WTC11 (cell line): Measurements from ENCODE around the gene TMEM115. TPM values are rescaled to one million over a fixed set of nuclear protein-coding genes. Genes with fewer than 3 reads are reported as not detected.

Experiments
- ATAC-seq: fragments of 200-7000 bp; cut with Tn5 transposase; 2 replicates; pipeline ENCODE4 v1.10.0; 2021; ENCODE audit warnings: mild to moderate bottlenecking, moderate library complexity
- CTCF ChIA-PET: fragments of 300-600 bp; sonication (Branson Sonifier 250); formaldehyde crosslinking; loops from one replicate; lab custom pipeline; 2021; ENCODE audit warnings: antibody characterized with exemption; lab: Charles Lee
- POLR2A ChIA-PET: fragments of 350-600 bp; sonication (Branson Sonifier 250); formaldehyde crosslinking; loops from one replicate; lab custom pipeline; 2021; ENCODE audit warnings: antibody characterized with exemption; lab: Charles Lee
- DNase-seq: peaks from one replicate; pipeline ENCODE4 v3.0.0; 2021; ENCODE audit warnings: low spot score
- H3K27ac Mint-ChIP-seq: 2 replicates; pipeline ENCODE4 v1.8.0; 2021; ENCODE audit warnings: mixed read lengths
- H3K27me3 Mint-ChIP-seq: 2 replicates; pipeline ENCODE4 v1.8.0; 2021; ENCODE audit warnings: low read depth, mild to moderate bottlenecking, moderate library complexity, mixed read lengths
- H3K36me3 Mint-ChIP-seq: 2 replicates; pipeline ENCODE4 v1.8.0; 2021; ENCODE audit warnings: mixed read lengths
- H3K4me1 Mint-ChIP-seq: 2 replicates; pipeline ENCODE4 v1.8.0; 2022; ENCODE audit warnings: mixed read lengths
- H3K4me3 Mint-ChIP-seq: 2 replicates; pipeline ENCODE4 v1.8.0; 2021; ENCODE audit warnings: mild to moderate bottlenecking, moderate library complexity, mixed read lengths
- H3K9me3 Mint-ChIP-seq: 2 replicates; pipeline ENCODE4 v1.8.0; 2021; ENCODE audit warnings: mixed read lengths
- CREM ChIP-seq: sonication (generic); formaldehyde crosslinking; IDR thresholded peaks from 2 replicates; pipeline ENCODE4 v1.8.1; 2022; ENCODE audit warnings: mild to moderate bottlenecking, missing genetic modification reagents, moderate library complexity
- FOXK1 ChIP-seq: sonication (generic); formaldehyde crosslinking; IDR thresholded peaks from 2 replicates; pipeline ENCODE4 v1.8.0; 2022; ENCODE audit warnings: mild to moderate bottlenecking, moderate library complexity, missing genetic modification reagents
- FOXP1 ChIP-seq: sonication (generic); formaldehyde crosslinking; IDR thresholded peaks from 2 replicates; pipeline ENCODE4 v1.8.0; 2022; ENCODE audit warnings: missing genetic modification reagents, mild to moderate bottlenecking, moderate library complexity, borderline replicate concordance
- HMGA2 ChIP-seq: fragments of 250-450 bp; sonication (Bioruptor Pico); IDR thresholded peaks from 2 replicates; pipeline ENCODE4 v1.4.0; 2021; ENCODE audit warnings: mild to moderate bottlenecking, moderate library complexity
- NR1H2 ChIP-seq: sonication (generic); formaldehyde crosslinking; IDR thresholded peaks from 2 replicates; pipeline ENCODE4 v1.9.0; 2021; ENCODE audit warnings: mild to moderate bottlenecking, moderate library complexity, missing genetic modification reagents
- NR2C2 ChIP-seq: sonication (generic); formaldehyde crosslinking; IDR thresholded peaks from 2 replicates; pipeline ENCODE4 v1.8.0; 2022; ENCODE audit warnings: mild to moderate bottlenecking, missing genetic modification reagents
- RORB ChIP-seq: fragments of 250-450 bp; sonication (Bioruptor Pico); IDR thresholded peaks from 2 replicates; pipeline ENCODE4 v1.9.0; 2021; ENCODE audit warnings: mild to moderate bottlenecking
- TCF7 ChIP-seq: sonication (generic); formaldehyde crosslinking; IDR thresholded peaks from 2 replicates; pipeline ENCODE4 v1.8.0; 2022; ENCODE audit warnings: mild to moderate bottlenecking, low read depth, missing genetic modification reagents, moderate library complexity
- TEAD1 ChIP-seq: sonication (generic); formaldehyde crosslinking; IDR thresholded peaks from 2 replicates; pipeline ENCODE4 v1.8.0; 2022; ENCODE audit warnings: mild to moderate bottlenecking, missing genetic modification reagents
- TP53 ChIP-seq: sonication (generic); formaldehyde crosslinking; IDR thresholded peaks from 2 replicates; pipeline ENCODE4 v1.8.1; 2023; ENCODE audit warnings: mild to moderate bottlenecking, missing genetic modification reagents
- USF2 ChIP-seq: sonication (generic); formaldehyde crosslinking; IDR thresholded peaks from 2 replicates; pipeline ENCODE4 v1.8.1; 2023; ENCODE audit warnings: mild to moderate bottlenecking, missing genetic modification reagents, moderate library complexity
- ZNF121 ChIP-seq: sonication (generic); formaldehyde crosslinking; IDR thresholded peaks from 2 replicates; pipeline ENCODE4 v1.8.0; 2023; ENCODE audit warnings: missing genetic modification reagents
- ZNF317 ChIP-seq: sonication (generic); formaldehyde crosslinking; IDR thresholded peaks from 2 replicates; pipeline ENCODE4 v1.8.1; 2023; ENCODE audit warnings: low read depth, mild to moderate bottlenecking, moderate library complexity, missing genetic modification reagents, borderline replicate concordance
- ZNF532 ChIP-seq: fragments of 250-450 bp; sonication (Bioruptor Pico); IDR thresholded peaks from 2 replicates; pipeline ENCODE4 v1.9.0; 2021; ENCODE audit warnings: mild to moderate bottlenecking, borderline replicate concordance
- total RNA-seq: library from RNA; stranded (reverse); gene quantifications from 3 replicates; pipeline ENCODE4 v1.2.3, GENCODE V29; 2021
- TF ChIP-seq, protein P1 (sequence below): sonication (generic); formaldehyde crosslinking; IDR thresholded peaks from 2 replicates; pipeline ENCODE4 v1.8.0; 2022; ENCODE audit warnings: mild to moderate bottlenecking, missing genetic modification reagents
- TF ChIP-seq, protein P2 (sequence below): sonication (generic); formaldehyde crosslinking; IDR thresholded peaks from 2 replicates; pipeline ENCODE4 v1.8.1; 2023; ENCODE audit warnings: mild to moderate bottlenecking, moderate library complexity, missing genetic modification reagents
- TF ChIP-seq, protein P3 (sequence below): sonication (generic); formaldehyde crosslinking; IDR thresholded peaks from 2 replicates; pipeline ENCODE4 v1.8.0; 2023; ENCODE audit warnings: missing genetic modification reagents
- TF ChIP-seq, protein P4 (sequence below): sonication (generic); formaldehyde crosslinking; conservative IDR thresholded peaks from 2 replicates; pipeline ENCODE4 v1.8.1; 2022; ENCODE audit warnings: mild to moderate bottlenecking, missing genetic modification reagents
- TF ChIP-seq, protein P5 (sequence below): sonication (generic); formaldehyde crosslinking; IDR thresholded peaks from 2 replicates; pipeline ENCODE4 v1.8.1; 2023; ENCODE audit warnings: mild to moderate bottlenecking, missing genetic modification reagents
- TF ChIP-seq, protein P6 (sequence below): fragments of 250-450 bp; sonication (Bioruptor Pico); IDR thresholded peaks from 2 replicates; pipeline ENCODE4 v1.9.0; 2021; ENCODE audit warnings: mild to moderate bottlenecking

The TMEM115 gene
- total RNA-seq, 1 experiment from 2014 or later, result 30.0 TPM

DNA sequence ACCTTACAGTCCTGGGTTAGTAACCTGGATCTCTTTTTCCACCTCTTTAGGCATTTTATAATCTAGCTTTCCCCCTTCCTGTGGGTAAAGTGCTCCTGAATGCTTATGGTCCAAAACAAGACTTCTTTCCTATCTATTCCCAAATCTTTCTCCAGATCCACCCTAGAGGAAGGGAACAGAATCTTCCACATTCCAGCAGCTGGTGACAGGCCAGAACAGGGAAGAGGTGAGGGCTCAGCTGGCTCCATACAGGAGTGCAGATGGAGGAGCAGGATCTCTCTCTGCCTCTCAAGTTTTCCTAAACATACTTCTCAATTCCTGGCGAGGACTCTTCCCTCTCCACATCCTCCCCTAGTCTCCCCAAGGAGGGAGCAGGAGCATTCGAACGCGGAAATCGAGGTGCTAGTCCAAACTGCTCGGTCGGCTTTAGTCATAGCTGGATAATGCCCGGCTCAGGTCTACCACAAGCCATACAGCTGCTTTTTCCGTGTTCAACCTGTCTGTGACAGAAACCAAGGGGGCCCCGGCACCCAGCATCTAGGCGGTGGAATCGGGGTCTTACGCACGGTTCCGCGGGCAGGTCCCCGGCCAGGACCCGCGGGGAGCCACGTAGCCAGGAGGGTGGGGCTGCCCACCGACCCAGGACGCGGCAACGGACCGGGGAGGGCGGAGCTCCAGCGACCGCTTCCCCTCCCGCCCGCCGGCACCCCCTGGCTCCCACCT is 22.7 kb downstream of the TMEM115 start:
- CTCF ChIA-PET, result interaction anchor here (0.6 to 2.7 kb wide), 33 partner anchors 8 to 280 kb away, joined by 3 to 71 read pairs (median 6); partner anchors contain the start of genes C3orf18, CISH, CYB561D2 and GNAI2
- no peak for DNase-seq
- Mint-ChIP-seq H3K9me3 (no peaks in the 10 kb centered on the region), H3K27me3 (peaks cover 36% of the 10 kb centered on the region), H3K27ac (peak overlapping the region; percentile 86)
- TF ChIP-seq TCF7 (CRISPR knock-in tag), result peak; percentile 42; the same call in 1 of the 2 replicates
- no peak for TF ChIP-seq FOXP1 (CRISPR knock-in tag)
- no peak for TF ChIP-seq HMGA2
- TF ChIP-seq, all 79 proteins: peak for 1
- Mint-ChIP-seq H3K4me3 (peak overlapping the region; percentile 95), H3K4me1 (peaks cover 33% of the 10 kb centered on the region), H3K36me3 (peaks cover 6% of the 10 kb centered on the region)
- ATAC-seq, result no peak
- POLR2A ChIA-PET, result interaction anchor here (0.9 to 2.4 kb wide), 13 partner anchors 8 to 275 kb away, joined by 3 to 21 read pairs (median 4); partner anchors contain the start of genes CISH, CYB561D2, HYAL2 and HYAL3

- H3K27me3 Mint-ChIP-seq, result peaks cover 16% of the 10 kb centered on the region
- 0 out of 2 replicates have a peak overlapping the region, but pooled peaks have one; percentile 53 for H3K27ac Mint-ChIP-seq
- TF ChIP-seq, protein P1, sequence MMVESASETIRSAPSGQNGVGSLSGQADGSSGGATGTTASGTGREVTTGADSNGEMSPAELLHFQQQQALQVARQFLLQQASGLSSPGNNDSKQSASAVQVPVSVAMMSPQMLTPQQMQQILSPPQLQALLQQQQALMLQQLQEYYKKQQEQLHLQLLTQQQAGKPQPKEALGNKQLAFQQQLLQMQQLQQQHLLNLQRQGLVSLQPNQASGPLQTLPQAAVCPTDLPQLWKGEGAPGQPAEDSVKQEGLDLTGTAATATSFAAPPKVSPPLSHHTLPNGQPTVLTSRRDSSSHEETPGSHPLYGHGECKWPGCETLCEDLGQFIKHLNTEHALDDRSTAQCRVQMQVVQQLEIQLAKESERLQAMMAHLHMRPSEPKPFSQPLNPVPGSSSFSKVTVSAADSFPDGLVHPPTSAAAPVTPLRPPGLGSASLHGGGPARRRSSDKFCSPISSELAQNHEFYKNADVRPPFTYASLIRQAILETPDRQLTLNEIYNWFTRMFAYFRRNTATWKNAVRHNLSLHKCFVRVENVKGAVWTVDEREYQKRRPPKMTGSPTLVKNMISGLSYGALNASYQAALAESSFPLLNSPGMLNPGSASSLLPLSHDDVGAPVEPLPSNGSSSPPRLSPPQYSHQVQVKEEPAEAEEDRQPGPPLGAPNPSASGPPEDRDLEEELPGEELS (CRISPR knock-in tag), result no peak
- TF ChIP-seq CREM (CRISPR knock-in tag), result no peak
- TF ChIP-seq NR1H2, result no peak
- TF ChIP-seq FOXK1 (CRISPR knock-in tag), result no peak
- no peak for TF ChIP-seq TP53 (CRISPR knock-in tag)
- no peak for TF ChIP-seq NR2C2 (CRISPR knock-in tag)
- TF ChIP-seq, protein P2, sequence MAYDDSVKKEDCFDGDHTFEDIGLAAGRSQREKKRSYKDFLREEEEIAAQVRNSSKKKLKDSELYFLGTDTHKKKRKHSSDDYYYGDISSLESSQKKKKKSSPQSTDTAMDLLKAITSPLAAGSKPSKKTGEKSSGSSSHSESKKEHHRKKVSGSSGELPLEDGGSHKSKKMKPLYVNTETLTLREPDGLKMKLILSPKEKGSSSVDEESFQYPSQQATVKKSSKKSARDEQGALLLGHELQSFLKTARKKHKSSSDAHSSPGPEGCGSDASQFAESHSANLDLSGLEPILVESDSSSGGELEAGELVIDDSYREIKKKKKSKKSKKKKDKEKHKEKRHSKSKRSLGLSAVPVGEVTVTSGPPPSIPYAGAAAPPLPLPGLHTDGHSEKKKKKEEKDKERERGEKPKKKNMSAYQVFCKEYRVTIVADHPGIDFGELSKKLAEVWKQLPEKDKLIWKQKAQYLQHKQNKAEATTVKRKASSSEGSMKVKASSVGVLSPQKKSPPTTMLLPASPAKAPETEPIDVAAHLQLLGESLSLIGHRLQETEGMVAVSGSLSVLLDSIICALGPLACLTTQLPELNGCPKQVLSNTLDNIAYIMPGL (CRISPR knock-in tag), result no peak
- no peak for TF ChIP-seq ZNF532
- TF ChIP-seq, protein P3, sequence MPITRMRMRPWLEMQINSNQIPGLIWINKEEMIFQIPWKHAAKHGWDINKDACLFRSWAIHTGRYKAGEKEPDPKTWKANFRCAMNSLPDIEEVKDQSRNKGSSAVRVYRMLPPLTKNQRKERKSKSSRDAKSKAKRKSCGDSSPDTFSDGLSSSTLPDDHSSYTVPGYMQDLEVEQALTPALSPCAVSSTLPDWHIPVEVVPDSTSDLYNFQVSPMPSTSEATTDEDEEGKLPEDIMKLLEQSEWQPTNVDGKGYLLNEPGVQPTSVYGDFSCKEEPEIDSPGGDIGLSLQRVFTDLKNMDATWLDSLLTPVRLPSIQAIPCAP, result no peak
- TF ChIP-seq, protein P4, sequence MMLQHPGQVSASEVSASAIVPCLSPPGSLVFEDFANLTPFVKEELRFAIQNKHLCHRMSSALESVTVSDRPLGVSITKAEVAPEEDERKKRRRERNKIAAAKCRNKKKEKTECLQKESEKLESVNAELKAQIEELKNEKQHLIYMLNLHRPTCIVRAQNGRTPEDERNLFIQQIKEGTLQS (CRISPR knock-in tag), result no peak
- no peak for TF ChIP-seq ZNF317 (CRISPR knock-in tag)
- TF ChIP-seq, protein P5, sequence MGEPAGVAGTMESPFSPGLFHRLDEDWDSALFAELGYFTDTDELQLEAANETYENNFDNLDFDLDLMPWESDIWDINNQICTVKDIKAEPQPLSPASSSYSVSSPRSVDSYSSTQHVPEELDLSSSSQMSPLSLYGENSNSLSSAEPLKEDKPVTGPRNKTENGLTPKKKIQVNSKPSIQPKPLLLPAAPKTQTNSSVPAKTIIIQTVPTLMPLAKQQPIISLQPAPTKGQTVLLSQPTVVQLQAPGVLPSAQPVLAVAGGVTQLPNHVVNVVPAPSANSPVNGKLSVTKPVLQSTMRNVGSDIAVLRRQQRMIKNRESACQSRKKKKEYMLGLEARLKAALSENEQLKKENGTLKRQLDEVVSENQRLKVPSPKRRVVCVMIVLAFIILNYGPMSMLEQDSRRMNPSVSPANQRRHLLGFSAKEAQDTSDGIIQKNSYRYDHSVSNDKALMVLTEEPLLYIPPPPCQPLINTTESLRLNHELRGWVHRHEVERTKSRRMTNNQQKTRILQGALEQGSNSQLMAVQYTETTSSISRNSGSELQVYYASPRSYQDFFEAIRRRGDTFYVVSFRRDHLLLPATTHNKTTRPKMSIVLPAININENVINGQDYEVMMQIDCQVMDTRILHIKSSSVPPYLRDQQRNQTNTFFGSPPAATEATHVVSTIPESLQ (CRISPR knock-in tag), result no peak
- no peak for TF ChIP-seq USF2 (CRISPR knock-in tag)
- no peak for TF ChIP-seq TEAD1 (CRISPR knock-in tag)
- no peak for TF ChIP-seq RORB (CRISPR knock-in tag)
- TF ChIP-seq ZNF121 (CRISPR knock-in tag), result no peak
- TF ChIP-seq, protein P6, sequence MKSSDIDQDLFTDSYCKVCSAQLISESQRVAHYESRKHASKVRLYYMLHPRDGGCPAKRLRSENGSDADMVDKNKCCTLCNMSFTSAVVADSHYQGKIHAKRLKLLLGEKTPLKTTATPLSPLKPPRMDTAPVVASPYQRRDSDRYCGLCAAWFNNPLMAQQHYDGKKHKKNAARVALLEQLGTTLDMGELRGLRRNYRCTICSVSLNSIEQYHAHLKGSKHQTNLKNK (CRISPR knock-in tag), result no peak
Measured at GRCh38 chr3:50334339-50335075, 24.8 kb downstream of the TMEM115 start.

More at GRCh38 chr3:50334339-50335075, 24.8 kb downstream of the TMEM115 start:
- ATAC-seq (no peak), DNase-seq (no peak)
- ChIA-PET CTCF (no interaction called here), POLR2A (no interaction called here)
- no peaks in the 10 kb centered on the region for H3K9me3 Mint-ChIP-seq
- peaks cover 24% of the 10 kb centered on the region for H3K36me3 Mint-ChIP-seq
- no peak overlapping the region for H3K4me3 Mint-ChIP-seq
- H3K4me1 Mint-ChIP-seq, result peaks cover 24% of the 10 kb centered on the region
